Fibroblast of skin of right quadriceps (primary cell): ENCODE data around the gene ADIPOR1.
"Not testable (repeated sequence)": the region's sequence is repeated elsewhere in the genome, so short reads cannot be mapped to it uniquely, and the experiment has no call there.

Experiments used
- DNase-seq: peaks from one replicate; pipeline ENCODE4 v3.0.0-alpha.2; 2013

The ADIPOR1 gene

GRCh38 chr1:202934755-202935154 lies 23.4 kb downstream of the ADIPOR1 start:
- DNase-seq, result no peak

- DNase-seq, result no peak
These were observed 25.6 kb downstream of the ADIPOR1 start for GRCh38 chr1:202932476-202932875.

GRCh38 chr1:202926581-202927491 lies 31.3 kb downstream of the ADIPOR1 start, which contains the start of gene KLHL12:
TSS of gene KLHL12 (minus strand) at chr1:202927234. CDS start at chr1:202925162, 2,072 bp downstream.
- peak; percentile 97 for DNase-seq

GRCh38 chr1:202923533-202923932 lies 34.6 kb downstream of the ADIPOR1 start:
- DNase-seq, result no peak

GRCh38 chr1:202919615-202920014 lies 38.5 kb downstream of the ADIPOR1 start:
- no peak for DNase-seq

GRCh38 chr1:202915146-202915545 lies 43.0 kb downstream of the ADIPOR1 start:
- DNase-seq, result no peak

- not testable (repeated sequence) for DNase-seq
These were observed 45.6 kb downstream of the ADIPOR1 start for GRCh38 chr1:202912476-202912875.

- DNase-seq, result no peak
These were observed 48.6 kb downstream of the ADIPOR1 start for GRCh38 chr1:202909494-202909893.

- no peak for DNase-seq
These were observed 49.1 kb downstream of the ADIPOR1 start for GRCh38 chr1:202908998-202909397.

- DNase-seq, result no peak
These were observed 52.8 kb downstream of the ADIPOR1 start for GRCh38 chr1:202905331-202905730.

GRCh38 chr1:202903808-202904207 lies 54.3 kb downstream of the ADIPOR1 start:
- not testable (repeated sequence) for DNase-seq

- no peak for DNase-seq
These were observed 56.6 kb downstream of the ADIPOR1 start for GRCh38 chr1:202901555-202901954.

- no peak for DNase-seq
These were observed 65.6 kb downstream of the ADIPOR1 start for GRCh38 chr1:202892501-202892900.
